ENCODE results near the gene GALNT17.

Gene GALNT17

GRCh38 chr7:71705901-71706596 lies 574.1 kb downstream of the GALNT17 start:
- Histone ChIP-seq H3K27ac (ENCODE audit: extremely low read depth, low read depth, low read length) (no peak overlapping the region), H3K9me3 (ENCODE audit: control insufficient read depth, insufficient read depth, low read depth, low read length) (no peaks in the 10 kb centered on the region), H3K4me3 (ENCODE audit: low read depth, low read length) (no peak overlapping the region), H3K36me3 (ENCODE audit: control insufficient read depth in 2 of 2, insufficient read depth in 1 of 2, low read length in 2 of 2) (no peaks in the 10 kb centered on the region), H3K4me1 (ENCODE audit: control insufficient read depth, insufficient read depth, low read length) (no peaks in the 10 kb centered on the region)
- ChIA-PET POLR2A (no interaction called here), CTCF (no interaction called here)
- TF ChIP-seq BCL11B (tag by site-specific recombination; IDR thresholded peaks at IDR 0.05; ENCODE audit: low read depth) (no peak), ZSCAN16 (tag by site-specific recombination; IDR thresholded peaks at IDR 0.05) (no peak), ZNF121 (tag by site-specific recombination; IDR thresholded peaks at IDR 0.05) (no peak), ZNF341 (tag by site-specific recombination; IDR thresholded peaks at IDR 0.05; ENCODE audit: low read depth) (no peak), ZNF623 (tag by site-specific recombination; IDR thresholded peaks at IDR 0.05) (no peak), ZNF76 (tag by site-specific recombination; IDR thresholded peaks at IDR 0.05; ENCODE audit: borderline replicate concordance, low read depth) (no peak), ZXDB (tag by site-specific recombination; IDR thresholded peaks at IDR 0.05) (no peak), ZFP41 (tag by site-specific recombination; IDR thresholded peaks at IDR 0.05; ENCODE audit: borderline replicate concordance) (no peak)

DNA sequence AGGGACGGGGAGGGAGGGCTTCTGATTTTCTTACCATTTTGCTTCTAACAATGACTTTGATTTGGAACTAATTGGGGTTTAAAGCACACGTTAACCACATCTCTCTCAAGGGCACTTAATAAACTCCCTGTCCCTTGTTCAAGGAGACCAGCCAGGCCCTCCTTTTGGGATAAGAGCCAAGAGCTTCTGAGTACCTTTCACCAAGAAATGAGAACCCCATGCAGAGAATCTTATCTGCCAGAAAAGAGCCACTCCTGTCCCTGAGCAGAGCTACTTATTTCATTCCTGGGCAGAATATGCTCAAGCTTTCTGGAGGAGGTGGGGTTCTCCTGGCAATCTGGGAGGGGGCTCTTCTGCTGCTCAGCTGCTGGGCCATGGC lies 574.6 kb downstream of the GALNT17 start:
- Histone ChIP-seq H3K9me3 (ENCODE audit: control insufficient read depth, insufficient read depth, low read depth, low read length) (no peaks in the 10 kb centered on the region), H3K4me1 (ENCODE audit: control insufficient read depth, insufficient read depth, low read length) (no peaks in the 10 kb centered on the region), H3K4me3 (ENCODE audit: low read depth, low read length) (no peak overlapping the region), H3K36me3 (ENCODE audit: control insufficient read depth in 2 of 2, insufficient read depth in 1 of 2, low read length in 2 of 2) (no peaks in the 10 kb centered on the region), H3K27ac (ENCODE audit: extremely low read depth, low read depth, low read length) (no peak overlapping the region)
- CTCF ChIA-PET: no interaction called here
- POLR2A ChIA-PET: no interaction called here
- TF ChIP-seq ZNF302 (tag by site-specific recombination; IDR thresholded peaks at IDR 0.05; ENCODE audit: low read depth) (no peak), ZNF548 (tag by site-specific recombination; IDR thresholded peaks at IDR 0.05) (no peak), EGR2 (tag by site-specific recombination; IDR thresholded peaks at IDR 0.05; ENCODE audit: low read depth) (no peak), KLF16 (tag by site-specific recombination; IDR thresholded peaks at IDR 0.05) (no peak), ZNF335 (tag by site-specific recombination; conservative IDR thresholded peaks at IDR 0.05) (no peak), ZNF37A (tag by site-specific recombination; IDR thresholded peaks at IDR 0.05) (no peak), ZNF19 (tag by site-specific recombination; IDR thresholded peaks at IDR 0.05; ENCODE audit: low read depth) (no peak), ZNF423 (tag by site-specific recombination; IDR thresholded peaks at IDR 0.05) (no peak), ZNF610 (tag by site-specific recombination; IDR thresholded peaks at IDR 0.05; ENCODE audit: borderline replicate concordance) (no peak), ZNF426 (tag by site-specific recombination; IDR thresholded peaks at IDR 0.05) (no peak), ZNF354C (tag by site-specific recombination; IDR thresholded peaks at IDR 0.05; ENCODE audit: borderline replicate concordance, low read depth) (no peak)
- TF ChIP-seq, protein P1, sequence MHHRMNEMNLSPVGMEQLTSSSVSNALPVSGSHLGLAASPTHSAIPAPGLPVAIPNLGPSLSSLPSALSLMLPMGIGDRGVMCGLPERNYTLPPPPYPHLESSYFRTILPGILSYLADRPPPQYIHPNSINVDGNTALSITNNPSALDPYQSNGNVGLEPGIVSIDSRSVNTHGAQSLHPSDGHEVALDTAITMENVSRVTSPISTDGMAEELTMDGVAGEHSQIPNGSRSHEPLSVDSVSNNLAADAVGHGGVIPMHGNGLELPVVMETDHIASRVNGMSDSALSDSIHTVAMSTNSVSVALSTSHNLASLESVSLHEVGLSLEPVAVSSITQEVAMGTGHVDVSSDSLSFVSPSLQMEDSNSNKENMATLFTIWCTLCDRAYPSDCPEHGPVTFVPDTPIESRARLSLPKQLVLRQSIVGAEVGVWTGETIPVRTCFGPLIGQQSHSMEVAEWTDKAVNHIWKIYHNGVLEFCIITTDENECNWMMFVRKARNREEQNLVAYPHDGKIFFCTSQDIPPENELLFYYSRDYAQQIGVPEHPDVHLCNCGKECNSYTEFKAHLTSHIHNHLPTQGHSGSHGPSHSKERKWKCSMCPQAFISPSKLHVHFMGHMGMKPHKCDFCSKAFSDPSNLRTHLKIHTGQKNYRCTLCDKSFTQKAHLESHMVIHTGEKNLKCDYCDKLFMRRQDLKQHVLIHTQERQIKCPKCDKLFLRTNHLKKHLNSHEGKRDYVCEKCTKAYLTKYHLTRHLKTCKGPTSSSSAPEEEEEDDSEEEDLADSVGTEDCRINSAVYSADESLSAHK (tag by site-specific recombination; IDR thresholded peaks at IDR 0.05): no peak

- Histone ChIP-seq H3K27ac (ENCODE audit: extremely low read depth, low read depth, low read length) (no peak overlapping the region), H3K36me3 (ENCODE audit: control insufficient read depth in 2 of 2, insufficient read depth in 1 of 2, low read length in 2 of 2) (no peaks in the 10 kb centered on the region), H3K4me3 (ENCODE audit: low read depth, low read length) (no peak overlapping the region), H3K4me1 (ENCODE audit: control insufficient read depth, insufficient read depth, low read length) (no peaks in the 10 kb centered on the region), H3K9me3 (ENCODE audit: control insufficient read depth, insufficient read depth, low read depth, low read length) (no peaks in the 10 kb centered on the region)
- CTCF ChIA-PET: no interaction called here
- POLR2A ChIA-PET: no interaction called here
- TF ChIP-seq TSHZ1 (tag by site-specific recombination; IDR thresholded peaks at IDR 0.05; ENCODE audit: borderline replicate concordance) (no peak), ZNF768 (tag by site-specific recombination; IDR thresholded peaks at IDR 0.05) (no peak), KLF9 (tag by site-specific recombination; IDR thresholded peaks at IDR 0.05; ENCODE audit: low read depth) (no peak), OSR2 (tag by site-specific recombination; IDR thresholded peaks at IDR 0.05) (no peak), ZNF391 (tag by site-specific recombination; IDR thresholded peaks at IDR 0.05; ENCODE audit: borderline replicate concordance, low read depth) (no peak), ZNF184 (tag by site-specific recombination; IDR thresholded peaks at IDR 0.05) (no peak), GLIS1 (tag by site-specific recombination; IDR thresholded peaks at IDR 0.05) (no peak), ZBTB1 (tag by site-specific recombination; IDR thresholded peaks at IDR 0.05) (no peak), ZNF580 (tag by site-specific recombination; IDR thresholded peaks at IDR 0.05) (no peak)
Measured at GRCh38 chr7:71707041-71707440, 575.1 kb downstream of the GALNT17 start.

Measured in HEK293 (cell line).